HL-60 (cell line): Measurements from ENCODE around the gene RNF112.

Source experiments
- CTCF ChIP-seq: IDR thresholded peaks from one replicate; pipeline ENCODE4 v1.5.1; 2011; ENCODE audit warnings: low read length, control low read depth, inconsistent platforms; ENCODE audit not compliant: insufficient read depth
- GABPA ChIP-seq: IDR thresholded peaks from 2 replicates; pipeline ENCODE4 v1.6.1; 2012; ENCODE audit warnings: low read depth
- POLR2AphosphoS5 ChIP-seq: IDR thresholded peaks from 2 replicates; pipeline ENCODE4 v1.6.1; 2012; ENCODE audit warnings: low read depth
- REST ChIP-seq: IDR thresholded peaks from 2 replicates; pipeline ENCODE4 v1.6.1; 2012; ENCODE audit warnings: low read depth; ENCODE audit not compliant: insufficient replicate concordance

- TF ChIP-seq POLR2AphosphoS5 (no peak), CTCF (no peak), REST (no peak), GABPA (no peak)
Observed at GRCh38 chr17:19453296-19453695, 42.3 kb downstream of the RNF112 start.
